ENCODE results near the gene AGTPBP1.
A peak's percentile ranks its signal among the peaks of the same experiment; 100 is the strongest.

AGTPBP1 gene

GRCh38 chr9:85516455-85516854 lies 225.3 kb downstream of the AGTPBP1 start:
- DNase-seq (ENCODE audit: low read depth): no peak
- no peak for TF ChIP-seq CTCF (conservative IDR thresholded peaks at IDR 0.05; ENCODE audit: low read length)

GRCh38 chr9:85515021-85515420 lies 226.7 kb downstream of the AGTPBP1 start:
- no peak overlapping the region for H3K4me3 ChIP-seq (ENCODE audit: low read length)

More at GRCh38 chr9:85516455-85516854, 225.3 kb downstream of the AGTPBP1 start:
- no peak overlapping the region for H3K4me3 ChIP-seq (ENCODE audit: low read length)

GRCh38 chr9:85514256-85514655 lies 227.5 kb downstream of the AGTPBP1 start:
- no peak for DNase-seq (ENCODE audit: low read depth)
- H3K4me3 ChIP-seq (ENCODE audit: low read length): no peak overlapping the region
- TF ChIP-seq CTCF (conservative IDR thresholded peaks at IDR 0.05; ENCODE audit: low read length): no peak

More at GRCh38 chr9:85515021-85515420, 226.7 kb downstream of the AGTPBP1 start:
- DNase-seq (ENCODE audit: low read depth): no peak
- no peak for TF ChIP-seq CTCF (conservative IDR thresholded peaks at IDR 0.05; ENCODE audit: low read length)

GRCh38 chr9:85511746-85512145 lies 230.0 kb downstream of the AGTPBP1 start:
- no peak for DNase-seq (ENCODE audit: low read depth)
- TF ChIP-seq CTCF (conservative IDR thresholded peaks at IDR 0.05; ENCODE audit: low read length): no peak

GRCh38 chr9:85510830-85511504 lies 230.8 kb downstream of the AGTPBP1 start:
- TF ChIP-seq CTCF (conservative IDR thresholded peaks at IDR 0.05; ENCODE audit: low read length): no peak
- no peak for DNase-seq (ENCODE audit: low read depth)
- no peak overlapping the region for H3K4me3 ChIP-seq (ENCODE audit: low read length)

More at GRCh38 chr9:85511746-85512145, 230.0 kb downstream of the AGTPBP1 start:
- H3K4me3 ChIP-seq (ENCODE audit: low read length): no peak overlapping the region

GRCh38 chr9:85508616-85509015 lies 233.1 kb downstream of the AGTPBP1 start:
- no peak for DNase-seq (ENCODE audit: low read depth)
- TF ChIP-seq CTCF (conservative IDR thresholded peaks at IDR 0.05; ENCODE audit: low read length): peak; percentile 28; the same call in 1 of the 2 replicates
- no peak overlapping the region for H3K4me3 ChIP-seq (ENCODE audit: low read length)

- TF ChIP-seq CTCF (conservative IDR thresholded peaks at IDR 0.05; ENCODE audit: low read length): no peak
- DNase-seq (ENCODE audit: low read depth): no peak
Measured at GRCh38 chr9:85505612-85506011, 236.1 kb downstream of the AGTPBP1 start.

More at GRCh38 chr9:85505612-85506011, 236.1 kb downstream of the AGTPBP1 start:
- H3K4me3 ChIP-seq (ENCODE audit: low read length): no peak overlapping the region
